ENCODE results near the gene CDC34. TPM values are rescaled to one million over a fixed set of nuclear protein-coding genes. Genes with fewer than 3 reads are reported as not detected.

The CDC34 gene
- total RNA-seq, 1 donor from 2014 or later, result 40.0 TPM

GRCh38 chr19:531009-531752 is 379 bp upstream of the CDC34 start:
- Histone ChIP-seq H3K27ac (peak overlapping the region; percentile 91), H3K4me3 (peak overlapping the region; percentile 99), H3K4me1 (peaks cover 32% of the 10 kb centered on the region), H3K36me3 (peaks cover 8% of the 10 kb centered on the region), H3K9me3 (no peaks in the 10 kb centered on the region), H3K27me3 (ENCODE audit: low read depth) (peaks cover 4% of the 10 kb centered on the region)
- ATAC-seq, result peak; percentile 91
- TF ChIP-seq, protein P1, sequence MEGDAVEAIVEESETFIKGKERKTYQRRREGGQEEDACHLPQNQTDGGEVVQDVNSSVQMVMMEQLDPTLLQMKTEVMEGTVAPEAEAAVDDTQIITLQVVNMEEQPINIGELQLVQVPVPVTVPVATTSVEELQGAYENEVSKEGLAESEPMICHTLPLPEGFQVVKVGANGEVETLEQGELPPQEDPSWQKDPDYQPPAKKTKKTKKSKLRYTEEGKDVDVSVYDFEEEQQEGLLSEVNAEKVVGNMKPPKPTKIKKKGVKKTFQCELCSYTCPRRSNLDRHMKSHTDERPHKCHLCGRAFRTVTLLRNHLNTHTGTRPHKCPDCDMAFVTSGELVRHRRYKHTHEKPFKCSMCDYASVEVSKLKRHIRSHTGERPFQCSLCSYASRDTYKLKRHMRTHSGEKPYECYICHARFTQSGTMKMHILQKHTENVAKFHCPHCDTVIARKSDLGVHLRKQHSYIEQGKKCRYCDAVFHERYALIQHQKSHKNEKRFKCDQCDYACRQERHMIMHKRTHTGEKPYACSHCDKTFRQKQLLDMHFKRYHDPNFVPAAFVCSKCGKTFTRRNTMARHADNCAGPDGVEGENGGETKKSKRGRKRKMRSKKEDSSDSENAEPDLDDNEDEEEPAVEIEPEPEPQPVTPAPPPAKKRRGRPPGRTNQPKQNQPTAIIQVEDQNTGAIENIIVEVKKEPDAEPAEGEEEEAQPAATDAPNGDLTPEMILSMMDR (IDR thresholded peaks at IDR 0.05), result no peak
- intact Hi-C loops (cut with DNase I), result no loop called here
- DNase-seq, result peak; percentile 85

DNA sequence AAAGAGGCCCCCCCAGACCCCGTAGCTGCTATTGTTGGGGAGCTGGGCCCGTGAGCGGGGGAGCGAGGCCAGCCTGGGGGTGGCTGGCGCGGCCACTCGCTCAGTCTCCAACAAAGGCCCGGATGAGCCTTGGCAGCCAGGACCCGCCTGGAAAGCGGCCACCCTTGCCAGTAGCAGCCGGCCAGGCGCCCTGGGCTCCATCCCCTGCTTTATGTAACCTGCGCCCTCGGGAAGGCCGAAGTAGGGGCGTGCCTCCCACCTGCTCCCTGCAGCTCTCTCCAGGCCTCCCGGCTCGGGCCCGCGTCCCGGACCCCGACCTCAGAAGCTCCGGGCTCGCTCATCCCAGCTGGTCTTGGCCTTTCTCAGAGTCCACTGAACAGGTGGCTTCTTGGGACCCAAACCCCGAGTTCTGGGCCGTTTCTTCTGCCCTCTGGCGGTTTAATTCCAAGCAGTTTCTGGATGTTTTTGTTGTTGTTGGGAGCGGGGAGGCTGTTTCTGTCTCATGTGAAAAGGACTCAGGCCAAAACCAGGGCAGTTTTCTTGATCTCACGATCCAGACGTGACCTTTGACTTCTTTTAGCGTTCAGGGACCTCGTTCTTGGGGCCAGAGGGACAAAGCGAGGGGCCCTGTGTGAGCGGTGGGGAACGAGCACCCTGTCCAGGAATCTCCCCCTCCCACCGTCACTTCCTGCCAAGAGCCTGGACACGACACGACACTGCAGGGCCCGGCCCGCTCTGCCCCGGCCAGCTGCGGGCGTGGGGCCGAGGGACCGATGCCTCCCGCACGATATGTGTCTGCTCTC is 1.2 kb downstream of the CDC34 start:
- peak; percentile 40 to 57 for ATAC-seq
- DNase-seq, result peak; percentile 78
- TF ChIP-seq, protein P1 (IDR thresholded peaks at IDR 0.05), result peak; percentile 47

GRCh38 chr19:533364-534058 is 2.0 kb downstream of the CDC34 start:
- H3K9me3 ChIP-seq, result no peaks in the 10 kb centered on the region
- H3K27me3 ChIP-seq (ENCODE audit: low read depth), result no peaks in the 10 kb centered on the region
- H3K4me1 ChIP-seq, result peaks cover 32% of the 10 kb centered on the region
- H3K4me3 ChIP-seq, result peak overlapping the region; percentile 99
- H3K27ac ChIP-seq, result peak overlapping the region; percentile 89
- TF ChIP-seq, protein P1 (IDR thresholded peaks at IDR 0.05), result no peak
- ATAC-seq, result no peak
- DNase-seq, result no peak
- peaks cover 30% of the 10 kb centered on the region for H3K36me3 ChIP-seq
- intact Hi-C loops (cut with DNase I), result no loop called here

More for the DNA sequence above, 1.2 kb downstream of the CDC34 start:
- H3K27ac ChIP-seq, result peak overlapping the region; percentile 89
- peak overlapping the region; percentile 99 for H3K4me3 ChIP-seq
- intact Hi-C loops (cut with DNase I), result no loop called here
- peaks cover 23% of the 10 kb centered on the region for H3K36me3 ChIP-seq
- no peaks in the 10 kb centered on the region for H3K27me3 ChIP-seq (ENCODE audit: low read depth)
- H3K4me1 ChIP-seq, result peaks cover 32% of the 10 kb centered on the region
- no peaks in the 10 kb centered on the region for H3K9me3 ChIP-seq

- ATAC-seq (no peak), DNase-seq (no peak)
- Histone ChIP-seq H3K27me3 (ENCODE audit: low read depth) (no peaks in the 10 kb centered on the region), H3K27ac (peak overlapping the region; percentile 89), H3K9me3 (no peaks in the 10 kb centered on the region), H3K36me3 (peaks cover 36% of the 10 kb centered on the region), H3K4me1 (peaks cover 32% of the 10 kb centered on the region), H3K4me3 (peak overlapping the region; percentile 99)
- intact Hi-C loops (cut with DNase I), result no loop called here
- TF ChIP-seq, protein P1 (IDR thresholded peaks at IDR 0.05), result no peak
These were observed 2.5 kb downstream of the CDC34 start for GRCh38 chr19:534088-534487.

All from lower lobe of right lung (tissue), 2 donors.